Trophoblast cell (in vitro differentiated cells and primary cell): ENCODE results near the gene RB1.
"Not testable (repeated sequence)": the region's sequence is repeated elsewhere in the genome, so short reads cannot be mapped to it uniquely, and the experiment has no call there.

ENCODE experiments used
- DNase-seq, 2 donors: peaks; one replicate each; pipeline ENCODE4 v3.0.0-alpha.2; 2016
- H2AFZ ChIP-seq: 2 replicates; pipeline ENCODE4 v1.6.1; 2013; ENCODE audit warnings: low read length, moderate library complexity, mild to moderate bottlenecking; ENCODE audit not compliant: insufficient read depth, poor library complexity
- H2AK5ac ChIP-seq: 2 replicates; pipeline ENCODE4 v1.6.1; 2013; ENCODE audit warnings: mild to moderate bottlenecking, low read length
- H2BK120ac ChIP-seq: 2 replicates; pipeline ENCODE4 v1.6.1; 2013; ENCODE audit warnings: low read length, mild to moderate bottlenecking, moderate library complexity; ENCODE audit not compliant: insufficient read depth, poor library complexity
- H2BK12ac ChIP-seq: 2 replicates; pipeline ENCODE4 v1.6.1; 2013; ENCODE audit warnings: mild to moderate bottlenecking, low read length, moderate library complexity
- H2BK5ac ChIP-seq: 2 replicates; pipeline ENCODE4 v1.6.1; 2013; ENCODE audit warnings: low read length, low read depth, moderate library complexity, mild to moderate bottlenecking; ENCODE audit not compliant: poor library complexity
- H3K14ac ChIP-seq: 2 replicates; pipeline ENCODE4 v1.6.1; 2013; ENCODE audit warnings: mild to moderate bottlenecking, low read length
- H3K18ac ChIP-seq: 2 replicates; pipeline ENCODE4 v1.6.1; 2013; ENCODE audit warnings: mild to moderate bottlenecking, low read length
- H3K23ac ChIP-seq: 2 replicates; pipeline ENCODE4 v1.6.1; 2013; ENCODE audit warnings: low read length
- H3K27ac ChIP-seq: 2 replicates; pipeline ENCODE4 v1.5.1; 2013; ENCODE audit warnings: low read depth, mild to moderate bottlenecking, inconsistent platforms, low read length, moderate library complexity
- H3K27me3 ChIP-seq: 2 replicates; pipeline ENCODE4 v1.6.1; 2013; ENCODE audit warnings: inconsistent platforms, mild to moderate bottlenecking, low read length, moderate library complexity; ENCODE audit not compliant: insufficient read depth
- H3K36me3 ChIP-seq, 2 experiments: 1 replicate in 1 of 2; 2 replicates in 1 of 2; pipeline ENCODE4 v1.6.1; 2013; ENCODE audit warnings: low read length in 2 of 2, mild to moderate bottlenecking in 2 of 2, moderate library complexity in 1 of 2; ENCODE audit not compliant: insufficient read depth in 2 of 2, control insufficient read depth in 1 of 2
- H3K4ac ChIP-seq: 2 replicates; pipeline ENCODE4 v1.6.1; 2013; ENCODE audit warnings: low read depth, mild to moderate bottlenecking, low read length, moderate library complexity
- H3K4me1 ChIP-seq, 2 experiments: 1 replicate in 1 of 2; 2 replicates in 1 of 2; pipeline ENCODE4 v1.6.1; 2013; ENCODE audit warnings: low read length in 2 of 2, mild to moderate bottlenecking in 2 of 2, moderate library complexity in 1 of 2; ENCODE audit not compliant: insufficient read depth in 2 of 2, control insufficient read depth in 1 of 2
- H3K4me2 ChIP-seq: 2 replicates; pipeline ENCODE4 v1.6.1; 2013; ENCODE audit warnings: inconsistent platforms, mild to moderate bottlenecking, low read length, moderate library complexity
- H3K4me3 ChIP-seq: 2 replicates; pipeline ENCODE4 v1.5.1; 2013; ENCODE audit warnings: mild to moderate bottlenecking, low read depth, low read length, inconsistent platforms
- H3K79me1 ChIP-seq: one replicate; pipeline ENCODE4 v1.6.1; 2013; ENCODE audit warnings: low read length
- H3K79me2 ChIP-seq: 2 replicates; pipeline ENCODE4 v1.6.1; 2013; ENCODE audit warnings: low read length, mild to moderate bottlenecking; ENCODE audit not compliant: control insufficient read depth, insufficient read depth, poor library complexity
- H3K9ac ChIP-seq: 2 replicates; pipeline ENCODE4 v1.6.1; 2013; ENCODE audit warnings: mild to moderate bottlenecking, low read length
- H3K9me3 ChIP-seq: 2 replicates; pipeline ENCODE4 v1.6.1; 2013; ENCODE audit warnings: low read depth, mild to moderate bottlenecking, control low read depth, inconsistent platforms, low read length; ENCODE audit not compliant: insufficient read depth
- H4K12ac ChIP-seq: 2 replicates; pipeline ENCODE4 v1.6.1; 2013; ENCODE audit warnings: low read depth, mild to moderate bottlenecking, low read length, moderate library complexity
- H4K8ac ChIP-seq: 2 replicates; pipeline ENCODE4 v1.6.1; 2013; ENCODE audit warnings: low read depth, mild to moderate bottlenecking, low read length, moderate library complexity
- H4K91ac ChIP-seq: one replicate; pipeline ENCODE4 v1.6.1; 2013; ENCODE audit warnings: low read depth, mild to moderate bottlenecking, low read length, moderate library complexity
- WGBS: extraction: QIAGEN DNeasy Blood & Tissue Kit; methylation state at CpG from one replicate; pipeline ENCODE4 v1.1.7; 2013; ENCODE audit warnings: missing lambda C conversion rate; ENCODE audit not compliant: insufficient read length, insufficient coverage; ENCODE audit errors: extremely low coverage; 5-methylcytosine and 5-hydroxymethylcytosine counted together

The RB1 gene

DNA sequence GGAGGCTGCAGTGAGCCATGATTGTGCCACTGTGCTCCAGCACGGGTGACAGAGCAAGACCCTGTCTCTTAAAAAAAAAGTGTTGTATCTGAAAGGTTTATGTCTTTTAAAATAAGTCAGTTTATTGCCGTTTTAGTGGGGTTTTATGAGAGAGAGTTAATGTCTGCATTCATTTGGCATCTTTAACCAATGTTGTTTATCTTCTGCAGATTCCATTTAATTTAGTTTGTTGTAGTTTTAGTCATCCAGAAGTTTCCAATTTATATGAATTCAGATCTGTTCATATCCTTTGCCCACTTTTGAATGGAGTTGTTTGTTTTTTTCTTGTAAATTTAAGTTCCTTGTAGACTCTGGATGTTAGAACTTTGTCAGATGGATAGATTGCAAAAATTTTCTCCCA is 146.1 kb downstream of the RB1 start:
- Histone ChIP-seq H4K12ac (no peak overlapping the region), H3K23ac (no peak overlapping the region), H3K4me3 (no peak overlapping the region), H3K14ac (no peak overlapping the region), H3K36me3 (no peaks in the 10 kb centered on the region), H4K91ac (no peak overlapping the region), H2AK5ac (no peak overlapping the region), H2BK120ac (no peak overlapping the region), H3K4me1 (no peaks in the 10 kb centered on the region), H3K27me3 (no peaks in the 10 kb centered on the region), H3K18ac (no peak overlapping the region), H2BK5ac (no peak overlapping the region), H4K8ac (no peak overlapping the region), H3K4ac (no peak overlapping the region), H3K79me2 (no peaks in the 10 kb centered on the region), H3K4me2 (no peak overlapping the region), H3K27ac (no peak overlapping the region), H2BK12ac (no peak overlapping the region), H3K79me1 (no peaks in the 10 kb centered on the region), H3K9ac (no peak overlapping the region), H3K9me3 (no peaks in the 10 kb centered on the region), H2AFZ (no peak overlapping the region)
- DNase-seq = no peak
- no CpG with 5 or more reads among the region's 2 CpGs for WGBS

DNA sequence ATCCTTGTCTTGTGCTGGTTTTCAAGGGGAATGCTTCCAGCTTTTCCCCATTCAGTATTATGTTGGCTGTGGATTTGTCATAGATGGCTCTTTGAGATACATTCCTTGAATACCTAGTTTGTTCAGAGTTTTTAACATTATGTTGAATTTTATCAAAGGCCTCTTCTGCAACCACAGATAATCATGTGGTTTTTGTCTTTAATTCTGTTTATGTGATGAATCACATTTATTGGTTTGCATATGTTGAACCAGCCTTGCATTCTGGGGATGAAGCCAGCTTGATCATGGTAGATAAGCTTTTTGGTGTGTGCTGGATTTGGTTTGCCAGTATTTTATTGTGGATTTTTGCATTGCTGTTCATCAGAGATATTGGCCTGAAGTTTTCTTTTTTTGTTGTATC is 147.6 kb downstream of the RB1 start:
- not testable (repeated sequence) for H3K18ac ChIP-seq, H2BK120ac ChIP-seq, H3K9ac ChIP-seq, H2BK12ac ChIP-seq, H3K79me1 ChIP-seq, H2AFZ ChIP-seq, H3K14ac ChIP-seq, DNase-seq, H3K4me1 ChIP-seq, H3K4ac ChIP-seq, H3K36me3 ChIP-seq, H4K91ac ChIP-seq, H3K4me3 ChIP-seq, H2BK5ac ChIP-seq, H3K27ac ChIP-seq, H4K12ac ChIP-seq, H3K4me2 ChIP-seq, H3K9me3 ChIP-seq, H3K79me2 ChIP-seq, H4K8ac ChIP-seq, H3K23ac ChIP-seq, H2AK5ac ChIP-seq, H3K27me3 ChIP-seq

DNA sequence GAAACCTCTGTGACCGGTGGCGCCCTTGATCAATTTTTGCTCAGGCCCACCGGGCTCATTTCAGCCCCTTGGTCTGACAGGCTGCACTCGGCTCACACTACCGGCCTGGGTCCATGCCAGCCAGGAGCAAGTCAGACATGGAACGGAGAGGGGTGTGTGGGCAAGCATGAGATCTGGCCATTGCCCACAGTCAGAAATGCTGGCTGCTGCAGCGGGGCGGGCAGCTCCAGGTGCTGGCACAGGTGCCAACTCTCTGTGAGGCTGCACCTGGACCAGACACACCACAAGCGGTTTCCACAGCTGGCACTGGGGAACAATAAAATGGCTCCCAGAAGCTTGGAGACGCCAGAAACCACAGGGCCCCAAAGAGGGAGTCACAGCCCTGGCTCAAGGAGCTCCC is 153.0 kb downstream of the RB1 start:
- Histone ChIP-seq H2BK5ac (no peak overlapping the region), H3K4ac (no peak overlapping the region), H2BK12ac (no peak overlapping the region), H2BK120ac (no peak overlapping the region), H3K9me3 (no peaks in the 10 kb centered on the region), H3K79me2 (no peaks in the 10 kb centered on the region), H4K8ac (no peak overlapping the region), H4K91ac (no peak overlapping the region), H3K4me1 (no peaks in the 10 kb centered on the region), H3K9ac (no peak overlapping the region), H3K79me1 (no peaks in the 10 kb centered on the region), H3K4me2 (no peak overlapping the region), H3K4me3 (no peak overlapping the region), H2AK5ac (no peak overlapping the region), H3K27me3 (no peaks in the 10 kb centered on the region), H2AFZ (no peak overlapping the region), H3K18ac (no peak overlapping the region), H4K12ac (no peak overlapping the region), H3K14ac (no peak overlapping the region), H3K36me3 (peaks cover 0 to 8% of the 10 kb centered on the region in 2 experiments), H3K27ac (no peak overlapping the region), H3K23ac (no peak overlapping the region)
- DNase-seq = no peak
- WGBS = no CpG with 5 or more reads among the region's 10 CpGs

DNA sequence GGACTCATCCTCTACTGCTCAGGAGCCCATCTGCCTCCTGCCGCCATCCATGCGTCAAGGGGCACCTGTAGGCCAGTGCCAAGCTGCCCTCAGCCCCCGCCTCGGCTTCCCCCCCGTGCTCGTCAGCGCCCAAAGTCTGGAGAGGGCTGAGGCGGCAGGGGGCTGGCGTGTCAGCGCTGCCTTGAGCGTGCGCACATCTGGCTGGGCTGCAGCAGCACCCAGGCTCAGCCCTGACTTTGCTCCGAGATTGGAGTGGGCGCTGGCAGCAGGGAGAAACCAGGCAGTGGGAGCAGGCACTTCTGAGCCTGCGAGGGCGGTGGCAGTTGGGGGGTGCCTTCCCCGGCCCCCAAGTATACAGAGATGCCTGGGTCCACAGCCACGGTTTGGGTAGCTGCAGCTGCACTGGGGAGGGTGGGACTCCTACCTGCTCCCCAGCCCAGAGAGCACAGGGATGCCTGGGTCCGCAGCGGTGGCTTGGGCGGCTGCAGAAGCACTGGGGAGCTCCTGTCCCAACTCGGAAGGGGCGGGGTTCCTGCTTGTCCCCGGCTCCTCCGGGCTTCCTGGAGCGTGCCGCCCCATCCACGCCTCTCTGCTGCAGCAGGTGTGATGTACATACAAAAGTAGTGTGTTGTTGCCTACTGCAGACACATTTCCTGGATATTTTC is 154.2 kb downstream of the RB1 start:
- no peak overlapping the region for H2BK5ac ChIP-seq
- WGBS = no CpG with 5 or more reads among the region's 28 CpGs
- no peak overlapping the region for H3K23ac ChIP-seq
- no peaks in the 10 kb centered on the region for H3K79me2 ChIP-seq
- no peak overlapping the region for H3K18ac ChIP-seq
- no peak overlapping the region for H4K91ac ChIP-seq
- H3K9ac ChIP-seq = no peak overlapping the region
- no peaks in the 10 kb centered on the region for H3K79me1 ChIP-seq
- H3K4ac ChIP-seq = no peak overlapping the region
- no peak overlapping the region for H4K12ac ChIP-seq
- H3K4me2 ChIP-seq = no peak overlapping the region
- H2AK5ac ChIP-seq = no peak overlapping the region
- no peak overlapping the region for H3K27ac ChIP-seq
- H3K9me3 ChIP-seq = no peaks in the 10 kb centered on the region
- peaks cover 0 to 8% of the 10 kb centered on the region in 2 experiments for H3K36me3 ChIP-seq
- H3K4me3 ChIP-seq = no peak overlapping the region
- no peak overlapping the region for H2BK120ac ChIP-seq
- no peak overlapping the region for H2AFZ ChIP-seq
- no peak overlapping the region for H3K14ac ChIP-seq
- no peaks in the 10 kb centered on the region for H3K27me3 ChIP-seq
- no peak overlapping the region for H4K8ac ChIP-seq
- H2BK12ac ChIP-seq = no peak overlapping the region
- no peaks in the 10 kb centered on the region for H3K4me1 ChIP-seq
- DNase-seq = no peak
